NCI-H774 (cell line): ENCODE data around the gene JAKMIP2.

Source experiments
- DNase-seq: peaks from one replicate; lab custom pipeline; 2025; lab: John Stamatoyannopoulos, UW

JAKMIP2 gene

GRCh38 chr5:147697380-147697779 lies 85.1 kb downstream of the JAKMIP2 start:
- no peak for DNase-seq

GRCh38 chr5:147694772-147695171 lies 87.8 kb downstream of the JAKMIP2 start:
- no peak for DNase-seq

- DNase-seq: no peak
Observed at GRCh38 chr5:147693233-147693632, 89.3 kb downstream of the JAKMIP2 start.

GRCh38 chr5:147691130-147691529 lies 91.4 kb downstream of the JAKMIP2 start:
- DNase-seq: no peak

GRCh38 chr5:147690595-147690994 lies 91.9 kb downstream of the JAKMIP2 start:
- no peak for DNase-seq

GRCh38 chr5:147689426-147689825 lies 93.1 kb downstream of the JAKMIP2 start:
- no peak for DNase-seq

- no peak for DNase-seq
Observed at GRCh38 chr5:147688656-147689356, 93.7 kb downstream of the JAKMIP2 start.

GRCh38 chr5:147687118-147687517 lies 95.4 kb downstream of the JAKMIP2 start:
- no peak for DNase-seq

GRCh38 chr5:147686421-147686820 lies 96.1 kb downstream of the JAKMIP2 start:
- no peak for DNase-seq

GRCh38 chr5:147685993-147686392 lies 96.5 kb downstream of the JAKMIP2 start:
- DNase-seq: no peak

GRCh38 chr5:147675168-147675567 lies 107.4 kb downstream of the JAKMIP2 start:
- no peak for DNase-seq

GRCh38 chr5:147674411-147674810 lies 108.1 kb downstream of the JAKMIP2 start:
- DNase-seq: no peak

- DNase-seq: no peak
Observed at GRCh38 chr5:147673791-147674190, 108.7 kb downstream of the JAKMIP2 start.

- no peak for DNase-seq
Observed at GRCh38 chr5:147673266-147673665, 109.3 kb downstream of the JAKMIP2 start.

- no peak for DNase-seq
Observed at GRCh38 chr5:147671365-147671764, 111.2 kb downstream of the JAKMIP2 start.

GRCh38 chr5:147670815-147671214 lies 111.7 kb downstream of the JAKMIP2 start:
- no peak for DNase-seq

GRCh38 chr5:147669169-147669869 lies 113.2 kb downstream of the JAKMIP2 start:
- no peak for DNase-seq

GRCh38 chr5:147668385-147668784 lies 114.1 kb downstream of the JAKMIP2 start:
- DNase-seq: no peak

GRCh38 chr5:147667363-147667762 lies 115.2 kb downstream of the JAKMIP2 start:
- DNase-seq: no peak

GRCh38 chr5:147666419-147666818 lies 116.1 kb downstream of the JAKMIP2 start:
- DNase-seq: no peak

- DNase-seq: no peak
Observed at GRCh38 chr5:147661541-147661940, 121.0 kb downstream of the JAKMIP2 start.

- no peak for DNase-seq
Observed at GRCh38 chr5:147659166-147659929, 123.2 kb downstream of the JAKMIP2 start.
